CD14-positive monocyte (primary cell): Measurements from ENCODE around the gene OR2V1. TPM values are rescaled to one million over a fixed set of nuclear protein-coding genes. Genes with fewer than 3 reads are reported as not detected.

Source experiments
- DNase-seq, 3 donors: peaks; one replicate each; pipeline ENCODE4 v3.0.0-alpha.2; 2011 to 2022
- H2AFZ ChIP-seq: 2 replicates; pipeline ENCODE4 v1.6.0; 2012; ENCODE audit warnings: mild to moderate bottlenecking, low read depth, low read length, inconsistent platforms; ENCODE audit not compliant: insufficient read depth, poor library complexity, severe bottlenecking
- H3K27ac ChIP-seq, 2 donors: 1 replicate in 1 of 2; 2 replicates in 1 of 2; pipeline ENCODE4 v1.5.1; 2012 to 2013; ENCODE audit warnings: low read length in 2 of 2, control low read depth in 1 of 2, inconsistent platforms in 1 of 2, low read depth in 1 of 2, mild to moderate bottlenecking in 1 of 2
- H3K27me3 ChIP-seq, 2 donors: one replicate each; pipeline versions ENCODE4 v1.6.0 to v1.6.1; 2011 to 2013; ENCODE audit warnings: low read length in 2 of 2; ENCODE audit not compliant: control insufficient read depth in 2 of 2, insufficient read depth in 2 of 2
- H3K36me3 ChIP-seq, 2 donors: replicated peaks in 1 of 2; 1 replicate in 1 of 2; 2 replicates in 1 of 2; pipeline versions ENCODE4 v1.5.1 to v1.6.1; 2012 to 2013; ENCODE audit warnings: low read length in 2 of 2, control low read depth in 1 of 2, inconsistent platforms in 1 of 2, mild to moderate bottlenecking in 1 of 2; ENCODE audit not compliant: insufficient read depth in 2 of 2, control insufficient read depth in 1 of 2
- H3K4me1 ChIP-seq, 2 donors: 1 replicate in 1 of 2; 2 replicates in 1 of 2; pipeline versions ENCODE4 v1.5.1 to v1.6.1; 2012 to 2013; ENCODE audit warnings: low read length in 2 of 2, control low read depth in 1 of 2, inconsistent platforms in 1 of 2, mild to moderate bottlenecking in 1 of 2, moderate library complexity in 1 of 2; ENCODE audit not compliant: insufficient read depth in 2 of 2, control insufficient read depth in 1 of 2
- H3K4me2 ChIP-seq: replicated peaks from 2 replicates; pipeline ENCODE3; 2012; ENCODE audit warnings: low read length, moderate library complexity, mild to moderate bottlenecking; ENCODE audit not compliant: poor library complexity, severe bottlenecking; ENCODE audit errors: extremely low read depth
- H3K4me3 ChIP-seq, 3 experiments: fragments of 200-600 bp in 1 of 3; sonication (generic) in 1 of 3; replicated peaks in 1 of 3; 1 replicate in 2 of 3; 2 replicates in 1 of 3; pipeline ENCODE4 v1.5.1; 2011 to 2013; ENCODE audit warnings: low read length in 3 of 3, mild to moderate bottlenecking in 3 of 3, control low read depth in 2 of 3, low read depth in 2 of 3, inconsistent platforms in 1 of 3, moderate library complexity in 1 of 3
- H3K79me2 ChIP-seq: 2 replicates; pipeline ENCODE4 v1.6.0; 2012; ENCODE audit warnings: mild to moderate bottlenecking, control low read depth, inconsistent platforms, low read length, moderate library complexity; ENCODE audit not compliant: insufficient read depth
- H3K9ac ChIP-seq: 2 replicates; pipeline ENCODE4 v1.6.0; 2017; ENCODE audit warnings: low read length, mild to moderate bottlenecking; ENCODE audit not compliant: insufficient read depth, poor library complexity, severe bottlenecking
- H3K9me3 ChIP-seq, 2 donors: replicated peaks in 1 of 2; 1 replicate in 1 of 2; 2 replicates in 1 of 2; pipeline versions ENCODE4 v1.5.1 to v1.6.1; 2012 to 2013; ENCODE audit warnings: low read length in 2 of 2, control low read depth in 1 of 2; ENCODE audit not compliant: control insufficient read depth in 1 of 2, insufficient read depth in 1 of 2
- H4K20me1 ChIP-seq: 2 replicates; pipeline ENCODE4 v1.6.0; 2012; ENCODE audit warnings: mild to moderate bottlenecking, low read length, control low read depth, moderate library complexity; ENCODE audit not compliant: insufficient read depth
- H3K27ac Mint-ChIP-seq, 7 donors: one replicate each; pipeline ENCODE4 v1.8.0; 2020; ENCODE audit warnings: mild to moderate bottlenecking in 7 of 7, mixed read lengths in 7 of 7, moderate library complexity in 6 of 7, inconsistent platforms in 2 of 7
- H3K27me3 Mint-ChIP-seq, 3 donors: one replicate each; pipeline ENCODE4 v1.8.0; 2021 to 2022; ENCODE audit warnings: low read depth in 3 of 3, mild to moderate bottlenecking in 3 of 3, mixed read lengths in 3 of 3, moderate library complexity in 3 of 3, inconsistent platforms in 1 of 3
- H3K36me3 Mint-ChIP-seq, 2 donors: one replicate each; pipeline ENCODE4 v1.8.0; 2020; ENCODE audit warnings: mixed read lengths in 2 of 2, inconsistent platforms in 1 of 2, mild to moderate bottlenecking in 1 of 2
- H3K4me1 Mint-ChIP-seq: one replicate; pipeline ENCODE4 v1.8.0; 2020; ENCODE audit warnings: mild to moderate bottlenecking, mixed read lengths
- H3K4me3 Mint-ChIP-seq, 2 donors: one replicate each; pipeline ENCODE4 v1.8.0; 2020; ENCODE audit warnings: mild to moderate bottlenecking in 2 of 2, mixed read lengths in 2 of 2, moderate library complexity in 1 of 2
- H3K9me3 Mint-ChIP-seq, 7 donors: one replicate each; pipeline ENCODE4 v1.8.0; 2020 to 2022; ENCODE audit warnings: mixed read lengths in 7 of 7, mild to moderate bottlenecking in 6 of 7, moderate library complexity in 6 of 7, inconsistent platforms in 2 of 7
- CTCF ChIP-seq: fragments of 200-600 bp; IDR thresholded peaks from one replicate; pipeline ENCODE4 v1.8.0; 2022; ENCODE audit warnings: antibody characterized with exemption, mild to moderate bottlenecking
- WGBS: methylation state at CpG from one replicate; pipeline ENCODE4 v1.1.5; 2013; ENCODE audit warnings: missing lambda C conversion rate; ENCODE audit not compliant: insufficient coverage; 5-methylcytosine and 5-hydroxymethylcytosine counted together
- intact Hi-C, 2 donors: fragments of 100-400 bp; cut with micrococcal nuclease; formaldehyde crosslinking; loops; one replicate each; pipeline versions ENCODE4 v1.15.0 to v1.15.1; 2023
- polyA plus RNA-seq, 3 donors: library from polyadenylated mRNA; depleted of rRNA in 1 of 3; unstranded in 2 of 3; stranded (reverse) in 1 of 3; fragments of 300-500 nt in 2 of 3; fragments of >200 nt in 1 of 3; fragmentation: Illumina TruSeq in 2 of 3; gene quantifications; 1 replicate in 2 of 3; 2 replicates in 1 of 3; pipeline ENCODE4 v1.2.3, GENCODE V29; 2012 to 2021

OR2V1 gene
- polyA plus RNA-seq, 3 donors: not detected

- intact Hi-C loops: no loop called here
- Histone ChIP-seq H4K20me1 (no peaks in the 10 kb centered on the region), H3K36me3 (no peaks in the 10 kb centered on the region), H2AFZ (no peak overlapping the region), H3K79me2 (no peaks in the 10 kb centered on the region), H3K27me3 (peaks cover 17 to 26% of the 10 kb centered on the region in 2 donors), H3K4me2 (no peak overlapping the region), H3K9ac (no peak overlapping the region), H3K27ac (no peak overlapping the region), H3K9me3 (peaks cover 0 to 14% of the 10 kb centered on the region in 2 donors), H3K4me3 (no peak overlapping the region), H3K4me1 (no peaks in the 10 kb centered on the region)
- 6% methylated on average over 52 of the region's 62 CpGs for WGBS
- Mint-ChIP-seq H3K4me3 (peak overlapping the region in 1 of 2 donors; percentile 81), H3K27me3 (peaks cover 36 to 48% (median 40%) of the 10 kb centered on the region in 3 donors), H3K36me3 (peaks cover 0 to 4% of the 10 kb centered on the region in 2 donors), H3K4me1 (peaks cover 7% of the 10 kb centered on the region), H3K9me3 (peaks cover 2 to 28% (median 16%) of the 10 kb centered on the region in 7 donors), H3K27ac (no peak overlapping the region)
- DNase-seq: no peak
- no peak for TF ChIP-seq CTCF
These were observed 30.7 kb downstream of the OR2V1 start for GRCh38 chr5:181100121-181100875.

GRCh38 chr5:181099602-181100086, 31.3 kb downstream of the OR2V1 start:
- 56% methylated on average over 7 of the region's 11 CpGs for WGBS
- no peak overlapping the region for H3K9ac ChIP-seq
- H4K20me1 ChIP-seq: no peaks in the 10 kb centered on the region
- H3K27ac Mint-ChIP-seq: no peak overlapping the region
- peak overlapping the region in 1 of 2 donors; percentile 81 for H3K4me3 Mint-ChIP-seq
- no peaks in the 10 kb centered on the region for H3K4me1 ChIP-seq
- H3K4me3 ChIP-seq: no peak overlapping the region
- H3K27me3 ChIP-seq: peaks cover 17 to 24% of the 10 kb centered on the region in 2 donors
- peaks cover 6% of the 10 kb centered on the region for H3K4me1 Mint-ChIP-seq
- no peak overlapping the region for H3K4me2 ChIP-seq
- TF ChIP-seq CTCF: no peak
- H3K9me3 Mint-ChIP-seq: peaks cover 2 to 28% (median 18%) of the 10 kb centered on the region in 7 donors
- H3K36me3 Mint-ChIP-seq: peaks cover 0 to 4% of the 10 kb centered on the region in 2 donors
- H2AFZ ChIP-seq: no peak overlapping the region
- no peak overlapping the region for H3K27ac ChIP-seq
- intact Hi-C loops: no loop called here
- H3K27me3 Mint-ChIP-seq: peaks cover 32 to 45% (median 37%) of the 10 kb centered on the region in 3 donors
- no peak for DNase-seq
- H3K36me3 ChIP-seq: no peaks in the 10 kb centered on the region
- peaks cover 0 to 14% of the 10 kb centered on the region in 2 donors for H3K9me3 ChIP-seq
- no peaks in the 10 kb centered on the region for H3K79me2 ChIP-seq
